Uterus (tissue), 2 donors: ENCODE data around the gene ARHGAP10.

Experiments
- CTCF ChIP-seq, 4 experiments: fragments of 200-600 bp in 2 of 4; fragments of 450-650 bp in 2 of 4; sonication (generic) in 2 of 4; IDR thresholded peaks; one replicate each; pipeline ENCODE4 v1.5.1; 2016 to 2019; ENCODE audit warnings: antibody characterized with exemption in 4 of 4, mild to moderate bottlenecking in 2 of 4, moderate library complexity in 1 of 4
- POLR2A ChIP-seq, 2 donors: fragments of 450-650 bp; IDR thresholded peaks; one replicate each; pipeline ENCODE4 v1.6.1; 2016; ENCODE audit warnings: antibody characterized with exemption in 2 of 2, mild to moderate bottlenecking in 1 of 2, moderate library complexity in 1 of 2

GRCh38 chr4:148068065-148068911 is 336.4 kb downstream of the ARHGAP10 start:
- TF ChIP-seq CTCF (IDR thresholded peaks at IDR 0.05) (no peak), POLR2A (IDR thresholded peaks at IDR 0.05) (no peak)
